Fibroblast of skin of left biceps (primary cell): Measurements from ENCODE around the gene RBM26.
"Not testable (repeated sequence)": the region's sequence is repeated elsewhere in the genome, so short reads cannot be mapped to it uniquely, and the experiment has no call there.

Source experiments
- DNase-seq, 2 experiments: peaks; one replicate each; pipeline ENCODE4 v3.0.0-alpha.2; 2013; ENCODE audit warnings: low read depth in 2 of 2

RBM26 gene

GRCh38 chr13:79279735-79280134, 126.3 kb downstream of the RBM26 start:
- DNase-seq: not testable (repeated sequence)

GRCh38 chr13:79273045-79273444, 133.0 kb downstream of the RBM26 start:
- DNase-seq: no peak

GRCh38 chr13:79271616-79272015, 134.4 kb downstream of the RBM26 start:
- no peak for DNase-seq

- no peak for DNase-seq
Measured at GRCh38 chr13:79270859-79271258, 135.2 kb downstream of the RBM26 start.
